Right forelimb (tissue), 1 donor: ENCODE results near the gene CTAGE9.
"Not testable (repeated sequence)": the region's sequence is repeated elsewhere in the genome, so short reads cannot be mapped to it uniquely, and the experiment has no call there.

ENCODE experiments used
- DNase-seq: peaks from one replicate; pipeline ENCODE4 v3.0.0-alpha.2; 2018

The CTAGE9 gene

GRCh38 chr6:131728296-131728939 is 17.6 kb upstream of the CTAGE9 start:
- no peak for DNase-seq

GRCh38 chr6:131727868-131728267 is 17.1 kb upstream of the CTAGE9 start:
- no peak for DNase-seq

DNA sequence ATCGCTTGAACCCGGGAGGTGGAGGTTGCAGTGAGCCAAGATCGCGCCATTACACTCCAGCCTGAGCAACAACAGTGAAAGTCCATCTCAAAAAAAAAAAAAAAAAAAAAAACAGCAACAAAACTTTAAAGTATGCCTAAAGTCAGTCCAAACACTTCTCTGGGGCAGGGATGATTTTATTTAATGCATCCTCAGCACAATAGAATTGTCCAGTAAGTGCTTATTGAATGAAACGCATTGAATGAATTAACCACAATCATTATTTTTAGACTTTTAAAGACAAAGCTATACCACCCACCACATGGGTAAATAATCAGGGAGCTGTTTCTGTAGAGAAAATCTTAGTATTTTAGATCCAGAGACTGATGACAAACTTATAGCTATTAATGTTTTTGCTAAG is 16.6 kb upstream of the CTAGE9 start:
- DNase-seq, result no peak

DNA sequence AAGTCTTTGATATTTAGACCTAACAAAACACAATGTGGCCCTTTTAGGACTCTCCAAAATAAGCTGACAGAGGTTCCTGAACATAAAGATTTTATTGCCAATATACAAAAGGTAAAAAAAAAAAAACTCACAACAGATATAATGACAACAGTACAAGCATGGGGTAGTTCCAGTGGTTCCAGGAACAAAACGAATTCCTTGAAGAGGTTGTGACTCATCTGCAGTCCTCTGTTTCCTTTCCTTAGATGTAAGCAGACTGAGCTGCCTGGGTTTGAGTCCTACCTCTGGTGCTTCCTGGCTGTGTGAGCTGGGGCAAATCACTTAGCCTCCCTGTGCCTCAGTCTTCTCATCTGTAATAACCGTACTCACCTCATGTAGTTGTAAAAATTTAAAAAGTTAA is 13.3 kb upstream of the CTAGE9 start:
- DNase-seq, result no peak

DNA sequence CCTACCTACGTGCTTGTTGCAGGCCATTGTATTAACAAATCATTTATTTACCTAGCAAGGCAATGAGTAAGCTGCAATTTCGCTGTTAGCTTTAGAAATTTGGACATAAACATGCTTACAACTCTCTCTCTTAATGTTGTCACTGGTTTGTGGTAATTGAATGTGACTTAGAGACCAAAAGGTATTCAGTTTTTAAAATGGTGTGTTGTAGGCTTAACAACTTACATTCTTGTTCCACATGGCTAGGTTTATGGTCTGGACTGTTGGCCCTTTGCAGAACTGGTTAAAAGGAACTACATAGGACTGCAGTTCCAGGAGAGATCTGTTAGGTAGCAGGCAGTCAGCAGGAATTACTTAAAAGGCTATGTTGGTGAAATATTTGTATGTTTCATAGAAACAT is 10.3 kb upstream of the CTAGE9 start:
- no peak for DNase-seq

DNA sequence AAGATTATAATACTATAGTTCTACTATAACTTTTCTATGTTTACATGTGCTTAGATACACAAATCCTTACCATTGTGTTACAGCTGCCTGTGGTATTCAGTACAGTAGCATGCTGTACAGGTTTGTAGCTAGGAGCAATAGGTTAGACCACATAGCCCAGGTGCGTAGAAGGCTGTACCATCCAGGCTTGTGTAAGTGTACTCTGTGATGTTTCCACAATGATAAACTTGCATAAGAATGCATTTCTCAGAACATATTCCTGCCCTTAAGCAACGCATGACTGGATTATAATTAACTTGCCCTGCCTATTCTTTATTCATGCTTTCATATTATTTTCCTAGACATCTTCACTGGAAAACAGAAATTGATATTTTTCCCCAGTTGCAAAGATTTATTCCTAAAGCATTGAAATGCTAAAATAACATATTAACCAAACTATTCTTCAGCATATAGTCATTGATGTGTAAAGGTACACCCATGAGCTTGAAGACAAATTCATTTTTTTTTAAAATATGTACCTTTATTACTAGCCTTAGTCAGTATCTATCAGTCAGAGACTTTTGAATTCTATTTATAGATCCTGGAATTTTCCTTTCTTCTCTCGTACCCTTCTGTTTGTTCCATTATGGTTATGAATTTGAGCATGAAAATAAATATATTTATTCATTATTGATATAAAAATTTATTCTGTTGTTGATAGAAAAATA is 7.2 kb upstream of the CTAGE9 start:
- no peak for DNase-seq

DNA sequence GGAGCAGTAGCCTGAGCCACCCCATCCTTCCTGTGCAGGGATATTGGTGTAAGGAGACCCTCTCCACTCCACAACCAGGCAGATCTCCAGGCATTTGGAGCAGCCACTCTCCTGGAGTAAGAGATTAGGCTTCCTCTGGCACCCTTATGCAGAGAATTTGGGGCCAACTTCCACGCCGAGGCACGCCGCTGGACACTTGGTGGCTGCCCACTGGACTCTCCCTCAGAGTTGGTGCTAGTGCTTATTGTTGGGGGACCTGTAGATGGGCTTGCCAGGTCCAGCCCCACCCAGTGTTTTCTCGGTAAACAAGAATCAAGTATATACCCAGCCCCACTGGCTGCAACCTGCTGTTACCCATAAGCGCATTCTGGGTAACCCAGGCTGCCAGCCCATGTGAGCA is 4.8 kb upstream of the CTAGE9 start:
- not testable (repeated sequence) for DNase-seq

DNA sequence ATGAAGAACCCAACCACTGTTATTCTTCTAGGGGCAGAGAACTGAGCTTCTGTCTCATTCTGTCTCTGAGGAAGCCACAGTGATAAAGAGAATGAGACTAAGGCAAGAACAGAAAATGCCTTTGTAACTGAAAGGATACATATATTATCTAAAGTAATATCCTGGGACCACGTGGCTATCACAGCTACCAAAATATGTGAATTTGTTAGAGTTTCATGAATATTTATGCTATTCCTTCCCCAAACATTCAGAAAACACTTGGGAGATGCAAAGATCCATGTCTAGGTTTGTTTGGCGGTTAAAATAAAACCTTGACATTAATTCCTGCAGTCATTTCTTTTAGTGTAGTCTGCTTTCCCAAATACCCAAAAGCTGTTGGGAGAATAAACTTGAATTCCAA is 6.9 kb downstream of the CTAGE9 start:
- not testable (repeated sequence) for DNase-seq

DNA sequence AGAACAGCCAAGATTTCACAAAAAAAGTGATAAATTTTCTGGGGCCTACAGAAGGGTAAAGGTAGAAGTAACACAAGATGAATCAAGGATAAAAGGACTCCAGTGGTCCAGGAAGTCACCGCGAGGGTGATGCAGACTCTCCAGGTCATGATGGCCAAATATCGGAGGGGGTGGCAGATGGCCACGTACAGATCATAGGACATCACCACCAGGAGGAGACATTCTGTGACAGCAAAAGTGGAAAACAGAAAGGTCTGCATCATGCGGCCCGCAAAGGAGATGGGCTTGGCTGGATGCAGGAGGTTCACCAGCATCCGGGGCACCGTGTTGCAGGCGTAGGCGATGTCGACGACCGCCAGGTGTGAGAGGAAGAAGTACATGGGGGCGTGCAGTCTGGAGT is 10.0 kb downstream of the CTAGE9 start:
- not testable (repeated sequence) for DNase-seq

DNA sequence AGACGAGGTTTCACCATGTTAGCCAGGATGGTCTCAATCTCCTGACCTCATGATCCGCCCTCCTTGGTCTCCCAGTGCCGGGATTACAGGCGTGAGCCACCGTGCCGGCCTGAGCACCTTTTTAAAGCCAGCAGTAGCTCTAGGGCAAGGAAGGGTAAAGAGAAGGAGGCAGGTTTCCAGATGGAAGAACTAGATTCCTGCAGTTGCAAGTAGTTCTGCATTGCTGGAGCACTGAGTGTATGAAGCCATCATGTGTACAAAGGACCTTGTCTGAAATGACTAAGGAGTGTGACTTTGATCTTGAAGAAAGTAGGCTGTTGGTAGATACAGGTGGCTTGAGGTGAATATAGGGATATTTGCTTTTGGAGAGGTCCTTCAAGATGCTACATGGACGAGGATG is 13.9 kb downstream of the CTAGE9 start:
- no peak for DNase-seq

GRCh38 chr6:131694832-131695426 is 15.9 kb downstream of the CTAGE9 start:
- DNase-seq, result peak; percentile 71

DNA sequence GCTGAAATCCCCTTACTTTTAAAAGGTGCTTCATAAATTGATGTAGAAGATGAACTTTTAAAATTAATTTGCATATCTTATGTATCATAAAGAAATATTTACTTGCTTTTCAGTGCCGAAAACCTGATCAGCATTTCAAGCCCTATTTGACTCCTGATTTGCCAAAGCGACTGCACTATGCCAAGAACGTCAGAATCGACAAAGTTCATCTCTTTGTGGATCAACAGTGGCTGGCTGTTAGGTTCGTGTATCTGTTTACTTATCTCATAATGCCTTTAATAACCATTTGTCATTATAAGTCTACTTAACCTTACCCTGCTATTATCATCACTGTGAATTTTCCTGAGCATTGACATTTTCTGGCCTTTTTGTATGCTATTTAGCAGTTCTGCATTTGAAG is 17.4 kb downstream of the CTAGE9 start:
- no peak for DNase-seq

DNA sequence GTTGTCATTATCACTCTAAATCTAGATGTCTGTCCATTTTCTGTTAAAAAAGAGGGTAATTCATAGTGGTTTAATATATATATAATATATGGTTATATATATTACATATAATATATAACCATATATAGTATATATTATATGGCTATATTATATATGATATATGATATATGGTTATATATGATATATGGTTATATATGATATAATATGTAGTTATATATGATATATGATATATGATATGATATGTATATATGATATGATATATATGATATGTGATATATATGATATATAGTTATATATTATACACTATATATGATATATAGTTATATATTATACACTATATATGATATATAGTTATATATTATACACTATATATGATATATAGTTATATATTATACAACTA is 18.2 kb downstream of the CTAGE9 start:
- DNase-seq, result no peak

- DNase-seq, result no peak
Measured at GRCh38 chr6:131692031-131692430, 18.8 kb downstream of the CTAGE9 start.

DNA sequence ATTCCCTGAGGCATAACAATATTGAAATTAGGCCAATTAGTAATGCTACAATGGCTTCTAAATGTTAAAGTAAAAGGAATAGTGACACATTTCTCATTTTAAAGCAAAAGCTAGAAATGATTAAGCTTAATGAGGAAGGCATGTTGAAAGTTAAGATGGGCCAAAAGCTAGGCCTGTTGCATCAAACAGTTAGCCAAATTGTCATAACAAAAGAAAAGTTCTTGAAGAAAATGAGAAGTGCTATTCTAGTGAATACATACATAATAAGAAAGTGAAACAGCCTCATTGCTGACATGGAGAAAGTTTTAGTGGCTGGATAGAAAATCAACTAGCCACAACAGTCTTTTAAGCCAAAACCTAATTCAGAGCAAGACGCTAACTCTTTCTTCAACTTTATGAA is 22.5 kb downstream of the CTAGE9 start:
- no peak for DNase-seq

- DNase-seq, result no peak
Measured at GRCh38 chr6:131687022-131687421, 23.8 kb downstream of the CTAGE9 start.

GRCh38 chr6:131685266-131685780 is 25.5 kb downstream of the CTAGE9 start:
- no peak for DNase-seq

- DNase-seq, result no peak
Measured at GRCh38 chr6:131683479-131683878, 27.3 kb downstream of the CTAGE9 start.

DNA sequence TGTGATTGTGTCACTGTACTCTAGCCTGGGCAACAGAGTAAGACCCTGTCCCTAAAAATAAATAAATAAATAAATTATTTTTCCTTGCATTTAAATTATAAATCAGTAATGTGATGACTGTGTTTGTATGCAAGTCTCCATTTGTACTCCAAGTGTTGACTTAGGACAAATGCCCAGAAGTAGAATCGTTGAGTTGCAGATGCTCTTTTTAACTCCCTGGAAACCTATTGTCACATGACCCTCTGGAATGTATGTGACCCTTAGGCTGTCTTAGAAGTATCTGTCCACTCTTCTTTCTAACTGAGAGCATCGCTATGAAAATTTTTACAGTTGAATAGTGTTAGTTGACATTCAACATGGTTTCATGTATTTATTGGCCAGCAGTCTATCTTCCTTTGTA is 28.4 kb downstream of the CTAGE9 start:
- DNase-seq, result no peak

- no peak for DNase-seq
Measured at GRCh38 chr6:131681585-131681984, 29.2 kb downstream of the CTAGE9 start.

GRCh38 chr6:131680868-131681267 is 29.9 kb downstream of the CTAGE9 start:
- DNase-seq, result no peak

- DNase-seq, result no peak
Measured at GRCh38 chr6:131678442-131678841, 32.4 kb downstream of the CTAGE9 start.

- no peak for DNase-seq
Measured at GRCh38 chr6:131673184-131673583, 37.6 kb downstream of the CTAGE9 start.

GRCh38 chr6:131669891-131670290 is 40.9 kb downstream of the CTAGE9 start:
- DNase-seq, result no peak
